Stimulated activated naive CD8-positive, alpha-beta T cell treated with anti-CD3 and anti-CD28 coated beads, Interleukin-15, Interleukin-2, amounts not matched to agents 100 ng/mL and 50 ng/mL, for 24 hours (primary cell): ENCODE data around the gene NELFE.
"Not testable (repeated sequence)": the region's sequence is repeated elsewhere in the genome, so short reads cannot be mapped to it uniquely, and the experiment has no call there.

Source experiments
- H3K27ac Mint-ChIP-seq: one replicate; pipeline ENCODE4 v1.8.0; 2021; ENCODE audit warnings: mild to moderate bottlenecking, mixed read lengths
- H3K27me3 Mint-ChIP-seq: one replicate; pipeline ENCODE4 v1.8.0; 2021; ENCODE audit warnings: mixed read lengths
- H3K36me3 Mint-ChIP-seq: one replicate; pipeline ENCODE4 v1.8.0; 2021; ENCODE audit warnings: low read depth, mixed read lengths
- H3K4me1 Mint-ChIP-seq: one replicate; pipeline ENCODE4 v1.8.0; 2021; ENCODE audit warnings: low read depth, mixed read lengths
- H3K4me3 Mint-ChIP-seq: one replicate; pipeline ENCODE4 v1.8.0; 2021; ENCODE audit warnings: mild to moderate bottlenecking, mixed read lengths
- H3K9me3 Mint-ChIP-seq: one replicate; pipeline ENCODE4 v1.8.0; 2021; ENCODE audit warnings: mixed read lengths

NELFE gene

DNA sequence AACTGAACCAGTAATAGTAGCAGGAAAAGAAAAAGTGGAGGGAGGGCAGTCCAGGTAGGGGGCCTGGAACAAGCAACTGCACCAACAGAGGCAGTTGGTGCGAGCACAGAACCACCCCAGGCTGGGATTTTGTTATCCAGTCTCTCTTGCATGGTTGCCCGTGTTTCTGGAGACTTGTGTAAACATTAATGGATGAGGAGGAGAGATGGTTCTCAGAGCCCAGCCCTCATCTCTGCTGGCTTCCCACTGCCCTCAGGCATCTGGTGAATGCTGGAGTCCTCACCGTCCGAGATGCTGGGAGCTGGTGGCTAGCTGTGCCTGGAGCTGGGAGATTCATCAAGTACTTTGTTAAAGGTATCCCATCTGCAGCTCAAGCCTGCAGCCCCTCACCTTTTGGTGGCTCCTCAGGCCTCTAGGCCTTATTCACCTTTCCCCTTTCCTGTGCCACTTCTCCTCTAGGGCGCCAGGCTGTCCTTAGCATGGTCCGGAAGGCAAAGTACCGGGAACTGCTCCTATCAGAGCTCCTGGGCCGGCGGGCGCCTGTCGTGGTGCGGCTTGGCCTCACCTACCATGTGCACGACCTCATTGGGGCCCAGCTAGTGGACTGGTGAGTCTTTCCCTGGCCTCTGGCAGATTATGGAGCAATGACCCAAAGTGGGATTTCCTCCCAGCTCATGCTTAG is 21.6 kb upstream of the NELFE start:
- H3K27ac Mint-ChIP-seq = peak overlapping the region; percentile 24
- H3K9me3 Mint-ChIP-seq, H3K27me3 Mint-ChIP-seq, H3K4me1 Mint-ChIP-seq, H3K4me3 Mint-ChIP-seq, H3K36me3 Mint-ChIP-seq: not testable (repeated sequence)

DNA sequence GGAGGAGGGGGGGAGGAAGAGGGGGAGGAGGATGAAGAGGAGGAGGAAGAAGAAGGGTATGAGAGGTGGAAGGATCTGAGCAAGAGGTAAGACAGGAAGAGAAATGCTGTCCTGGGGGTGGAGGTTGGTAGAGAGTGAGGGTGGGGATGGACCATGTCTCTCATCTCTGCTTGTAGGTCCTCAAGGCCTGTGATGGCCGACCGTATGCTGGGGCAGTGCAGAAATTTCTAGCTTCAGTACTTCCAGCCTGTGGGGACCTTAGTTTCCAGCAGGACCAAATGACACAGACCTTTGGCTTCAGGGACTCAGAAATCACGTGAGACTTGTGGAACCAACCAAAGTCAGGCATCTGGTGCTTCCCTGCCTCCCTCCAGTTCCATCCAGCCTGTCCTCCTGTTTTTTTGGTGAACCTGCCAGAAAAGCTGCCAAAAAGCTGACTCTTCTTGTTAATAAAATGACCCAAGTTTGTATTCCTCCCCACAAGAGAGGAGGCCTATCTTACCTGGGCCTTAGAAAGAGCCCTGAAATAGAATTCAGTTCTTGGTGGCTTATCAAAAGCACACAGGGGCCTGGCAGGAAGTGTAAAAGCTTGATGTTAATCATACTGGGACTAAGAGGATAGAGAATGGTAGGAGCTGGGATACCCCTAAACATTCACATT is 20.6 kb upstream of the NELFE start:
- Mint-ChIP-seq H3K4me1 (peaks cover 3% of the 10 kb centered on the region), H3K4me3 (no peak overlapping the region), H3K27me3 (no peaks in the 10 kb centered on the region), H3K27ac (peak overlapping the region; percentile 24), H3K36me3 (peaks cover 12% of the 10 kb centered on the region), H3K9me3 (no peaks in the 10 kb centered on the region)

DNA sequence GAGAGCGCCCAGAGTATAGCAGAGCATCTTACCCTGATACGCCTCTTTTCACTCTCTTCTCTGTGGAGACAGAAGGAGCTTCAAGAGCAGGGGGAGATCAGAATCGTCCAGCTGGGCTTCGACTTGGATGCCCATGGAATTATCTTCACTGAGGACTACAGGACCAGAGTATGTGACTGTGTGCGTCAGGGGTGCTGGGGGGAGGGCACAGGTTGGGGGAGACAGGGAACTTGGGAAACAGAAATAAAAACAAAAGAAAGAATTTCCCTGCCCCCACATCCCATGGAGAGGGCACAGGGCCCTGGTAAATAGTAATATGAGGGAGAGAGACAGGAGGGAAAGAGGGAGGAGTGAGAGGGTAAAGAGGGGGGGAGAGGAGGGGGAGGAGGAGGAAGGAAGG is 20.1 kb upstream of the NELFE start:
- H3K9me3 Mint-ChIP-seq = no peaks in the 10 kb centered on the region
- H3K36me3 Mint-ChIP-seq = peaks cover 12% of the 10 kb centered on the region
- peaks cover 8% of the 10 kb centered on the region for H3K4me1 Mint-ChIP-seq
- no peak overlapping the region for H3K27ac Mint-ChIP-seq
- H3K4me3 Mint-ChIP-seq = no peak overlapping the region
- H3K27me3 Mint-ChIP-seq = no peaks in the 10 kb centered on the region

DNA sequence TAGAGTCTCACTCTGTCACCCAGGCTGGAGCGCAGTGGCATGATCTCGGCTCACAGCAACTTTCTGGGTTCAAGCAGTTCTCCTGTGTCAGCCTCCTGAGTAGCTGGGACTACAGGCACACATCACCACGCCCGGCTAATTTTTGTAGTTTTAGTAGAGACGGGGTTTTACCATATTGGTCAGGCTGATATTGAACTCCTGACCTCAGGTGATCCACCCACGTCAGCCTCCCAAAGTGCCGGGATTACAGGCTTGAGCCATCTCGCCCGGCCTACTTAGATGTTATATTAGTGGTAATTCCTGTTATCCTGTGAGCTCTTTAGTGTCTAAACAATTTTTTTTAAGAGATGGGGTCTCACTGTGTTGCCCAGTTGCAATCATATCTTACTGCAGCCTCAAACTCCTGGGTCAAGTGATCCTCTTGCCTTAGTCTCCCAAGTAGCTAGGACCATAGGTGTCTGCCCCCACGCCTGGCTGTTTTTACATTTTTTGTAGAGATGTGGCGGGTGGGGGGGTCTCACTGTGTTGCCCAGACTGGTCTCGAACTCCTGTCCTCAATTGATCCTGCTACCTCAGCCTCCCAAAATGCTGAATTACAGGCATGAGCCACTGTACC is 19.2 kb upstream of the NELFE start:
- H3K9me3 Mint-ChIP-seq = no peaks in the 10 kb centered on the region
- H3K36me3 Mint-ChIP-seq = peaks cover 20% of the 10 kb centered on the region
- no peak overlapping the region for H3K27ac Mint-ChIP-seq
- peaks cover 17% of the 10 kb centered on the region for H3K4me1 Mint-ChIP-seq
- H3K4me3 Mint-ChIP-seq = no peak overlapping the region
- no peaks in the 10 kb centered on the region for H3K27me3 Mint-ChIP-seq

DNA sequence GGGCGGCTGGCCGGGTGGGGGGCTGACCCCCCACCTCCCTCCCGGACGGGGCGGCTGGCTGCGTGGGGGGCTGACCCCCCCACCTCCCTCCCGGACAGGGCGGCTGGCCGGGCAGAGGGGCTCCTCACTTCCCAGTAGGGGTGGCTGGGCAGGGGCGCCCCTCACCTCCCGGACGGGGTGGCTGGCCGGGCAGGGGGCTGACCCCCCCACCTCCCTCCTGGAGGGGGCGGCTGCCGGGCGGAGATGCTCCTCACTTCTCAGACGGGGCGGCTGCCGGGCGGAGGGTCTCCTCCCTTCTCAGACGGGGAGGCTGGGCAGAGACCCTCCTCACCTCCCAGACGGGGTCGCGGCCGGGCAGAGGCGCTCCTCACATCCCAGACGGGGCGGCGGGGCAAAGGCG is 17.3 kb upstream of the NELFE start:
- H3K27me3 Mint-ChIP-seq, H3K4me3 Mint-ChIP-seq, H3K9me3 Mint-ChIP-seq, H3K27ac Mint-ChIP-seq: not testable (repeated sequence)
- H3K4me1 Mint-ChIP-seq = peaks cover 31% of the 10 kb centered on the region
- H3K36me3 Mint-ChIP-seq = peaks cover 20% of the 10 kb centered on the region

DNA sequence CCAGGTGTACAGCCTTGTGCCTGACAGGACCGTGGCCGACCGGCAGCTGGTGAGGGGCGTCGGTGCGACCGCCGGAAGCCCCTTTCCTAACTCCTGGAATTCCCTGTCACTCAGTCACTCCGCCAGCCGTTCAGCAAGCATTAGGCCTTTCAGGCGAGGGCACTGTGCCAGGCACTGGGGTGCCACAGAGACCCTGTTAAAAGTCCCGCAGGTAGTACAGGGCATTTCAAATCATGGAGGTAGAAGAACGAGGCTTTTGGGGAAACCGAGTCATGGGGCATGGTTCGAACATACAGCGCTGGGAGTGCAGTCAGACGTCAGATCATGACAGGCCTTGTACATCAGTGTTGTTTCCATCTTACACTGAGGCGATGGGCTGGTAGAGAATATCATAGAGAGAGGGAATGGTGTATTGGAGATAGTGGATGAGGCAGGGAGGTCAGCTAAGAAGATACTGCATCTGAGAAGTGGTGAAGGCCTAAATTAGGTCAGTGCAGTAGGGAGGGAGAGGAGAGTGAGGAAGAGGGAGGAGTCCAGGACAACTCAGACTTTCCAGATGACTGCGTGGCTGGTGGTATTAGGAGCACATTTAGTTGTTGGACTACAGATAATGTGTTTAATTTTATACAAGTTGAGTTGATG is 14.1 kb upstream of the NELFE start:
- H3K27ac Mint-ChIP-seq = peak overlapping the region; percentile 99
- peaks cover 48% of the 10 kb centered on the region for H3K4me1 Mint-ChIP-seq
- no peaks in the 10 kb centered on the region for H3K27me3 Mint-ChIP-seq
- no peaks in the 10 kb centered on the region for H3K9me3 Mint-ChIP-seq
- peaks cover 22% of the 10 kb centered on the region for H3K36me3 Mint-ChIP-seq
- H3K4me3 Mint-ChIP-seq = peak overlapping the region; percentile 96

DNA sequence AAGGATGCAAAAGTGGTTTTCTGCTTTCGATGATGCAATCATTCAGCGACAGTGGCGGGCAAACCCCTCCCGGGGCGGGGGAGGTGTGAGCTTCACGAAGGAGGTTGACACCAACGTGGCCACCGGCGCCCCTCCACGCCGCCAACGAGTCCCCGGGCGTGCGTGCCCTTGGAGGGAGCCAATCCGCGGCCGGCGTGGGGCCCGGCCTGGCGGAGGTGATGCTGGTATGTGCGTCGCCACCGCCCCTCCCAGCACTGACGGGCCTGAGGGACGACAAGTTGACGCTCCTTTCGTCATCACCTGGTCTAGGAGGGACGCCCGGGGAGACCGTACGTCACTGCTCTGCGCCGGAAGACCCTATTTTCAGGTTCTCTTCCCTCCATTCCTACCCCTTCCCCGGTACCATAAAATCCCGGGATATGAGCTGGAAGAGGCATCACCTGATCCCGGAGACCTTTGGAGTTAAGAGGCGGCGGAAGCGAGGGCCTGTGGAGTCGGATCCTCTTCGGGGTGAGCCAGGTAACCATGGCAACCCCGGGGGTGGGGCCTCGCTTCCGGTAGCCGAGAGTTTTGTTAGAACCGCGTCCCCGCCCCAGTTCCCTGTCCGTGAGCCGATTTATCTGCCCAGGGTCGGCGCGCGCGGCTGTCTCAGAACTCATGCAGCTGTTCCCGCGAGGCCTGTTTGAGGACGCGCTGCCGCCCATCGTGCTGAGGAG is 13.4 kb upstream of the NELFE start, which contains the start of gene DXO:
Gene DXO (minus strand): TSS at position 146 of the 716 bp plus-strand sequence. CDS start 463 bp downstream, outside the sequence.
- peak within 1 kb of the TSS; percentile 99 for H3K27ac Mint-ChIP-seq
- peaks cover 25% of the 10 kb centered on the region for H3K36me3 Mint-ChIP-seq
- no peaks in the 10 kb centered on the region for H3K27me3 Mint-ChIP-seq
- H3K9me3 Mint-ChIP-seq = no peaks in the 10 kb centered on the region
- H3K4me1 Mint-ChIP-seq = peaks cover 48% of the 10 kb centered on the region
- H3K4me3 Mint-ChIP-seq = peak within 1 kb of the TSS; percentile 96

DNA sequence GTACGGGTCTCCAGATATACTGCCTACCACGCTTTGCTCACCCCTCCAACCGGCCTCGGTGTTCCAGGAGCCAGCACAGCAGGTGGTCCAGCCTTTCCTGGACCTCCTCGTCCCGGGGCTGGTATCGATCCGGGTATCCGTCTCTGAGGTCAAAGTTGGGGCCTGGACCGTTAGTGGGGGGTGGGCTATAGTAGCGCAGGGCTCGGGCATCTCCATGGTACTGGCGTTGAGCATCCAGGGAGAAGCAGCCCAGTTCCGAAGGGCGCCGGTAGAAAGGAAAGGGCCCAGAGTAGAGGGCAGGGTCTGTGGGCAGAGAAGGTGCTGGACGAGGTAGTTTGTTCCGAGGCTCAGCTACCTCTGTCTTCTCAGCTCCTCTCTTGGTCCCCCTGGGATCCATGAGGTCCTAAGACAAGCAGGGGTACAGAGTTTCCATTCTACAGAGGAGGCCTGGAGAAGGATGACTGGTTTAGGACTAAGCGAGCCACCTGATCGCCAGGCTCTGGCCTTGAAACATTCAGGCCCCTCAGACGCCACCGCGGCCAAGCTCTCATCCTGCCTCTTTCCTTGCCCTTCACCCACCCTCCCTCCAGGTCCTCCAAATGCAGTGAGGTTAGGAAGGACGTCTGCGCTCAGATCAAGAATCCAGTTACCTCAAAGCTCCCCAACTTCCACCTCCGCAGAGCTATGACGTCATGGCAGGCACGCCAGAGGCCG is 12.7 kb upstream of the NELFE start:
- peaks cover 27% of the 10 kb centered on the region for H3K36me3 Mint-ChIP-seq
- H3K9me3 Mint-ChIP-seq = no peaks in the 10 kb centered on the region
- H3K27me3 Mint-ChIP-seq = no peaks in the 10 kb centered on the region
- peak overlapping the region; percentile 96 for H3K4me3 Mint-ChIP-seq
- H3K4me1 Mint-ChIP-seq = peaks cover 48% of the 10 kb centered on the region
- peak overlapping the region; percentile 99 for H3K27ac Mint-ChIP-seq

DNA sequence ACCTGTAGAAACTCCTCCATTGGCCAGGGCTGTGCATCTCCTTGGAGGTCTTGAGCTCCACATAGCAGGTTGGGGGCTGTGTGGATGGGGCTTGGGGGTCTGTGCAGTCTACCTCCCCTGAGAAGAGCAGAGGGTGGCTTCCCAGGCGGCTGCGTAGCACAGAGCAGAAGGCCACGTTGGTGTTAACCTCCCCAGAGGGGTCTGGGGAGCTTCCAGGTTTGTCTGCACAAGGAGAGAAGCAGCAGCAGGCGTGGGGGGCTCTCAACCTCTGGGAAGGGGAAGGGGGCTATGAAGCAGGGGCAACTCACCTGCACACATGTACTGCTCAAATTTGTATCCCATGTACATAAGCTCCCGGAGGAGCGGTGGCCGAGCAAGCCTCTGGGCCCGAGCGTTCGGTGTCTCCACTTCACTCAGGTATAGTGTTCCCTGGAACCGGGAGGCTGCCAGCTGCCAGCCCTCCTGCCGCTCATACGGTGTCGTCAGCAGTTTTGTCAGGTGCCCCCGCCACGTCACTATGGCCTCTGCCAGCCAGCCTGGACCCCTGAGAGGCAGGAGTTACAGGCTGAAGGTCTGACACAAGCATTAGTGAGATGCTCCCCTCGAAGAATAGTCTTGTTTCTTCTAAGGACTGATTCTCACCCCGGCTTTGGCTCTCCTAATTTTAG is 12.0 kb upstream of the NELFE start:
- H3K4me3 Mint-ChIP-seq = peak overlapping the region; percentile 96
- no peaks in the 10 kb centered on the region for H3K9me3 Mint-ChIP-seq
- H3K27ac Mint-ChIP-seq = peak overlapping the region; percentile 99
- no peaks in the 10 kb centered on the region for H3K27me3 Mint-ChIP-seq
- peaks cover 33% of the 10 kb centered on the region for H3K36me3 Mint-ChIP-seq
- peaks cover 48% of the 10 kb centered on the region for H3K4me1 Mint-ChIP-seq

DNA sequence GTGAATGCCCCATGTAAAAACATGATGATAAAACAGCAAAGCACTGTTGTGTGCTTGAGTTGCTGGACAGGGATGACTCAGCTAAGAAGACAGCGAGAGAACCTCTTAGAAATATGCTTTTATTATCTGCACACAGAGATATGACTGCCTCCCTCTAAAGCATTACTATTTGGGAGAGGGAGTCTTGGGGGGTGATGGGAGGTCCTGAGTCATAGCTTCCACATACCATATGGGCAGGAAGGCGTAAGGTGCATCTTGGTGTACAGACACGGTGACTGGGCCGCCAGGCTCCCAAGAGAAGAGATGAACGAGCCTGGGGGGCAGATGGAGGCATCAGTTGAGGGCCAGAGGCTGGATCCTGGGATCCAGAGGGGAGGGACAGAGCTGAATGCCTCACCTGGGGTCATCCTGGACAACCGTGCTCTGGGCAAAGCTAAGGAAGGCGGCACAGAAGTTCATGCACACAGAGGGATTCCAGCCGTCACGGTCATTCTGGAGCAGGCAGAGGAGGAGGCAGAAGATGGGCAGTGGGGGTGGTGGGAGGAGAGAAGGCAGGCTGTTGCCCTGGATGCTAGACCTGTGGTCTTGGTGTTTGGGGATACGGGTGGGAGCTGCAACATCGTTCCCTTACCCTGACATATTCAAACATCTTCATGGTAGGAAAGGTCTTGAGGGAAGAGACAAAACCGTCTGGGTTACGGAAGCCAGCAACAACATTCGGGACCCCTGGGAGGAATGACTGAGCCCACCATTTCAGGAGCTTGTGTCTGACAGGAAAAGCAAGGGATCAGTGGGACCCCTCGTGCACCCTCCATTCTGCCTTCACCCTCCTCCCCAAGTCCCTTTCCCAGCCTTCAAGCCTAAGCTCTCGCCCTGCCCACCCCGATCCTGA is 11.2 kb upstream of the NELFE start:
- Mint-ChIP-seq H3K9me3 (no peaks in the 10 kb centered on the region), H3K27me3 (no peaks in the 10 kb centered on the region), H3K4me1 (peaks cover 48% of the 10 kb centered on the region), H3K27ac (peak overlapping the region; percentile 61), H3K4me3 (peak overlapping the region; percentile 96), H3K36me3 (peaks cover 40% of the 10 kb centered on the region)

DNA sequence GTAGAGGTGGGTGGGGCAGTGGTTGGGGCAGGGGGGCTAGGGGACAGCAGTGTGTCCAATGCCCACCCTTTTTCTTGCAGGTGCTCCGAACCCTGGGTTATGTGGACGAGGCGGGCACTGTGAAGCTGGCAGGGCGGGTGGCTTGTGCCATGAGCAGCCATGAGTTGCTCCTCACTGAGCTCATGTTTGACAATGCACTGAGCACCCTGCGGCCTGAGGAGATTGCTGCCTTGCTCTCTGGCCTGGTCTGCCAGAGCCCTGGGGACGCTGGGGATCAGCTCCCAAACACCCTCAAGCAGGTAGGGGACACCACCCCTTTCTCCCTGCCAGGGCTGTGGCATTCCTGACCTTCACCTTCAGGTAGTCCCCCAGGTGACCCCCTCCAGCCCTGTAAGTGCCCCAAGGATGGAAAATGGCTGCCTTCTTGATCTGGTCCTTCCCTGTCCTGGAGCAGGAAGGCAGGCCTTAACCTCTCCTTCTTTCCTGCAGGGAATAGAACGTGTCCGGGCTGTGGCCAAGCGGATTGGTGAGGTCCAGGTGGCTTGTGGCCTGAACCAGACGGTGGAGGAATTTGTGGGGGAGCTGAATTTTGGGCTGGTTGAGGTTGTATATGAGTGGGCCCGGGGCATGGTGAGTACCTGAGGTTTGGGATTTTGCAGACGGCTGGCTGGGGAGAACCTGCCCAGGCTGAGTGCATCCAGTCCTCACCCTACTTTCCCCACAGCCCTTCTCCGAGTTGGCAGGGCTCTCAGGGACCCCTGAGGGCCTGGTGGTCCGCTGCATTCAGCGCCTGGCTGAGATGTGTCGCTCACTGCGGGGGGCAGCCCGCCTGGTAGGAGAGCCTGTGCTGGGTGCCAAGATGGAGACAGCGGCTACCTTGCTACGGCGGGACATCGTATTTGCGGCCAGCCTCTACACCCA is 10.3 kb upstream of the NELFE start:
- no peak overlapping the region for H3K4me3 Mint-ChIP-seq
- peak overlapping the region; percentile 41 for H3K27ac Mint-ChIP-seq
- H3K9me3 Mint-ChIP-seq = no peaks in the 10 kb centered on the region
- H3K36me3 Mint-ChIP-seq = peaks cover 40% of the 10 kb centered on the region
- peaks cover 41% of the 10 kb centered on the region for H3K4me1 Mint-ChIP-seq
- no peaks in the 10 kb centered on the region for H3K27me3 Mint-ChIP-seq

DNA sequence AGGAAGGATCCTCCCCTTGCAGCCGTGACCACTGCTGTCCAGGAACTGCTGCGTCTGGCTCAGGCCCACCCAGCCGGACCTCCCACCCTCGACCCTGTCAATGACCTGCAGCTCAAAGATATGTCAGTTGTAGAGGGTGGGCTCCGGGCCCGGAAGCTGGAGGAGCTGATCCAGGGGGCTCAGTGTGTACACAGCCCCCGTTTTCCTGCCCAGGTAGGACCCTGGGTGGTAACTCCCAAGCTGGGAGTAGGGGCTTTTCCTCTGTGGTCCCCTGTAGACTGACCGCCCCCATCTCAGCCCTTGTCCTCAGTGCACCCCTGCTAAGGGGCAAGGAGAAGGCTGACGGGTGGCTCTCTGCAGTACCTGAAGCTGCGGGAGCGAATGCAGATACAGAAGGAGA is 9.6 kb upstream of the NELFE start:
- peaks cover 34% of the 10 kb centered on the region for H3K4me1 Mint-ChIP-seq
- no peak overlapping the region for H3K27ac Mint-ChIP-seq
- no peak overlapping the region for H3K4me3 Mint-ChIP-seq
- H3K9me3 Mint-ChIP-seq = no peaks in the 10 kb centered on the region
- H3K36me3 Mint-ChIP-seq = peaks cover 40% of the 10 kb centered on the region
- H3K27me3 Mint-ChIP-seq = no peaks in the 10 kb centered on the region
